Osteoblast (primary cell): ENCODE data around the gene HOXB8. TPM values are rescaled to one million over a fixed set of nuclear protein-coding genes. Genes with fewer than 3 reads are reported as not detected.

Source experiments
- DNase-seq: peaks from one replicate; pipeline ENCODE4 v3.0.0; 2011; ENCODE audit warnings: low spot score, mixed read lengths; ENCODE audit not compliant: insufficient read length; ENCODE audit errors: missing footprints
- H2AFZ ChIP-seq: 2 replicates; pipeline ENCODE4 v1.6.0; 2011; ENCODE audit warnings: mild to moderate bottlenecking, low read length
- H3K27ac ChIP-seq: 2 replicates; pipeline ENCODE4 v1.5.1; 2011; ENCODE audit warnings: mild to moderate bottlenecking, low read depth, low read length, moderate library complexity
- H3K27me3 ChIP-seq: 2 replicates; pipeline ENCODE4 v1.6.0; 2012; ENCODE audit warnings: mild to moderate bottlenecking, control low read depth, inconsistent platforms, low read length, moderate library complexity; ENCODE audit not compliant: insufficient read depth
- H3K36me3 ChIP-seq: 2 replicates; pipeline ENCODE4 v1.5.1; 2011; ENCODE audit warnings: mild to moderate bottlenecking, low read length, control low read depth, moderate library complexity; ENCODE audit not compliant: insufficient read depth
- H3K4me1 ChIP-seq: 2 replicates; pipeline ENCODE4 v1.5.1; 2011; ENCODE audit warnings: mild to moderate bottlenecking, low read length, control low read depth, moderate library complexity; ENCODE audit not compliant: insufficient read depth
- H3K4me2 ChIP-seq: 2 replicates; pipeline ENCODE4 v1.6.0; 2011; ENCODE audit warnings: mild to moderate bottlenecking, low read length; ENCODE audit not compliant: insufficient read depth
- H3K4me3 ChIP-seq: fragments of 200-600 bp; sonication (generic); 3 replicates; pipeline ENCODE4 v1.5.1; 2012; ENCODE audit warnings: mild to moderate bottlenecking, low read length, inconsistent platforms; ENCODE audit not compliant: insufficient read depth
- H3K79me2 ChIP-seq: 2 replicates; pipeline ENCODE4 v1.6.0; 2012; ENCODE audit warnings: mild to moderate bottlenecking, low read length, control low read depth, inconsistent platforms; ENCODE audit not compliant: insufficient read depth
- H3K9me3 ChIP-seq: 2 replicates; pipeline ENCODE4 v1.5.1; 2011; ENCODE audit warnings: low read depth, low read length, control low read depth
- H4K20me1 ChIP-seq: 2 replicates; pipeline ENCODE4 v1.6.0; 2012; ENCODE audit warnings: mild to moderate bottlenecking, low read length, control low read depth; ENCODE audit not compliant: insufficient read depth
- total RNA-seq: library from RNA; depleted of rRNA; stranded (reverse); fragments of >200 nt; gene quantifications from 2 replicates; pipeline ENCODE4 v1.2.3, GENCODE V29; 2012
- TF ChIP-seq, protein P1 (sequence below): IDR thresholded peaks from 2 replicates; pipeline ENCODE4 v1.5.1; 2011; ENCODE audit warnings: mild to moderate bottlenecking, low read depth, low read length, moderate library complexity; ENCODE audit errors: extremely low read depth

Gene HOXB8
- total RNA-seq, 1 donor = not detected

- Histone ChIP-seq H3K4me2 (no peak overlapping the region), H3K4me1 (no peaks in the 10 kb centered on the region), H3K79me2 (no peaks in the 10 kb centered on the region), H3K9me3 (no peaks in the 10 kb centered on the region), H3K4me3 (no peak overlapping the region), H3K27me3 (peaks cover 98% of the 10 kb centered on the region), H2AFZ (no peak overlapping the region), H3K36me3 (no peaks in the 10 kb centered on the region), H3K27ac (no peak overlapping the region), H4K20me1 (peaks cover 7% of the 10 kb centered on the region)
- TF ChIP-seq, protein P1, sequence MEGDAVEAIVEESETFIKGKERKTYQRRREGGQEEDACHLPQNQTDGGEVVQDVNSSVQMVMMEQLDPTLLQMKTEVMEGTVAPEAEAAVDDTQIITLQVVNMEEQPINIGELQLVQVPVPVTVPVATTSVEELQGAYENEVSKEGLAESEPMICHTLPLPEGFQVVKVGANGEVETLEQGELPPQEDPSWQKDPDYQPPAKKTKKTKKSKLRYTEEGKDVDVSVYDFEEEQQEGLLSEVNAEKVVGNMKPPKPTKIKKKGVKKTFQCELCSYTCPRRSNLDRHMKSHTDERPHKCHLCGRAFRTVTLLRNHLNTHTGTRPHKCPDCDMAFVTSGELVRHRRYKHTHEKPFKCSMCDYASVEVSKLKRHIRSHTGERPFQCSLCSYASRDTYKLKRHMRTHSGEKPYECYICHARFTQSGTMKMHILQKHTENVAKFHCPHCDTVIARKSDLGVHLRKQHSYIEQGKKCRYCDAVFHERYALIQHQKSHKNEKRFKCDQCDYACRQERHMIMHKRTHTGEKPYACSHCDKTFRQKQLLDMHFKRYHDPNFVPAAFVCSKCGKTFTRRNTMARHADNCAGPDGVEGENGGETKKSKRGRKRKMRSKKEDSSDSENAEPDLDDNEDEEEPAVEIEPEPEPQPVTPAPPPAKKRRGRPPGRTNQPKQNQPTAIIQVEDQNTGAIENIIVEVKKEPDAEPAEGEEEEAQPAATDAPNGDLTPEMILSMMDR = no peak
- DNase-seq = no peak
These were observed 9.0 kb upstream of the HOXB8 start for GRCh38 chr17:48624118-48624517.

GRCh38 chr17:48623583-48623982 is 8.5 kb upstream of the HOXB8 start:
- H3K9me3 ChIP-seq = no peaks in the 10 kb centered on the region
- H3K4me1 ChIP-seq = no peaks in the 10 kb centered on the region
- H3K27me3 ChIP-seq = peaks cover 98% of the 10 kb centered on the region
- no peak overlapping the region for H2AFZ ChIP-seq
- no peak for DNase-seq
- H3K4me2 ChIP-seq = no peak overlapping the region
- TF ChIP-seq, protein P1 = no peak
- H3K4me3 ChIP-seq = no peak overlapping the region
- no peaks in the 10 kb centered on the region for H3K79me2 ChIP-seq
- no peaks in the 10 kb centered on the region for H3K36me3 ChIP-seq
- H4K20me1 ChIP-seq = peaks cover 7% of the 10 kb centered on the region
- no peak overlapping the region for H3K27ac ChIP-seq

DNA sequence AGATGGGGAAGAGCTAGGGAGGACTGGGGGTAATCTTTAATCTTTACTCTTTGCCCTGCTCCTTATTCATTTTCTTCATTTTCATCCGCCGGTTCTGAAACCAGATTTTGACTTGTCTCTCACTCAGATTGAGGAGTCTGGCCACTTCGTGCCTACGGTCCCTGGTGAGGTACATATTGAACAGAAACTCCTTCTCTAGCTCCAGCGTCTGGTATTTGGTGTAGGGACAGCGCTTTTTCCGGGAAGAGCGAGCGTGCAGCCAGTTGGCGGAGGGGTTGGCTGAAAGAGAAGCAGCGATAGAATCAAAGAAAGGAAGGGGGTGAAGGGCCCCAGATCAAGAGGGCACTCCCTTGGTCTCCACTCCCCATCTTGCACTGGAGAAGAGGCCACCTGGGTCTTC is 7.8 kb upstream of the HOXB8 start:
- TF ChIP-seq, protein P1 = no peak
- Histone ChIP-seq H3K36me3 (no peaks in the 10 kb centered on the region), H3K27ac (no peak overlapping the region), H2AFZ (no peak overlapping the region), H3K4me2 (no peak overlapping the region), H3K4me1 (no peaks in the 10 kb centered on the region), H3K4me3 (no peak overlapping the region), H3K9me3 (no peaks in the 10 kb centered on the region), H3K27me3 (peaks cover 98% of the 10 kb centered on the region), H3K79me2 (no peaks in the 10 kb centered on the region), H4K20me1 (peaks cover 10% of the 10 kb centered on the region)
- no peak for DNase-seq

GRCh38 chr17:48621410-48622392 is 6.6 kb upstream of the HOXB8 start:
- Histone ChIP-seq H3K4me2 (no peak overlapping the region), H3K79me2 (no peaks in the 10 kb centered on the region), H3K27ac (no peak overlapping the region), H3K4me1 (no peaks in the 10 kb centered on the region), H2AFZ (no peak overlapping the region), H3K4me3 (no peak overlapping the region), H3K27me3 (peaks cover 98% of the 10 kb centered on the region), H4K20me1 (peaks cover 11% of the 10 kb centered on the region), H3K9me3 (no peaks in the 10 kb centered on the region), H3K36me3 (no peaks in the 10 kb centered on the region)
- no peak for DNase-seq
- TF ChIP-seq, protein P1 = no peak
